HEK293T (cell line): ENCODE results near the gene GPRC5B.

Experiments
- CTCF ChIA-PET: fragments of 350-600 bp; formaldehyde crosslinking; extraction: SDS; loops from one replicate; lab custom pipeline; 2021; ENCODE audit warnings: antibody characterized with exemption, inconsistent platforms; lab: Yijun Ruan, JAX
- POLR2A ChIA-PET: fragments of 350-600 bp; formaldehyde crosslinking; extraction: SDS; loops from one replicate; lab custom pipeline; 2020; ENCODE audit warnings: antibody characterized with exemption, inconsistent platforms; lab: Yijun Ruan, JAX
- DNase-seq: peaks from one replicate; pipeline ENCODE4 v3.0.0; 2012; ENCODE audit warnings: mixed read lengths; ENCODE audit errors: extremely low spot score
- ARNT ChIP-seq: fragments of 450-650 bp; IDR thresholded peaks from 2 replicates; pipeline ENCODE4 v1.6.1; 2017; ENCODE audit warnings: mild to moderate bottlenecking
- BHLHE40 ChIP-seq: fragments of 450-650 bp; IDR thresholded peaks from 2 replicates; pipeline ENCODE4 v1.6.1; 2016; ENCODE audit warnings: mild to moderate bottlenecking, moderate library complexity, borderline replicate concordance
- CTBP1 ChIP-seq: fragments of 450-650 bp; IDR thresholded peaks from 2 replicates; pipeline ENCODE4 v1.6.1; 2016; ENCODE audit warnings: borderline replicate concordance
- ELF4 ChIP-seq: fragments of 450-650 bp; IDR thresholded peaks from 2 replicates; pipeline ENCODE4 v1.6.1; 2017; ENCODE audit warnings: antibody characterized with exemption
- FOXA1 ChIP-seq: fragments of 450-650 bp; IDR thresholded peaks from 2 replicates; pipeline ENCODE4 v1.6.1; 2016; ENCODE audit warnings: mild to moderate bottlenecking
- FOXK2 ChIP-seq: fragments of 450-650 bp; IDR thresholded peaks from 2 replicates; pipeline ENCODE4 v1.6.1; 2016; ENCODE audit warnings: mild to moderate bottlenecking
- FOXM1 ChIP-seq: fragments of 450-650 bp; IDR thresholded peaks from 2 replicates; pipeline ENCODE4 v1.6.1; 2017; ENCODE audit warnings: mild to moderate bottlenecking, borderline replicate concordance
- HDGF ChIP-seq: fragments of 450-650 bp; IDR thresholded peaks from 2 replicates; pipeline ENCODE4 v1.6.1; 2017; ENCODE audit warnings: antibody characterized with exemption, borderline replicate concordance
- L3MBTL2 ChIP-seq: fragments of 450-650 bp; conservative IDR thresholded peaks from 2 replicates; pipeline ENCODE4 v1.6.1; 2016; ENCODE audit warnings: mild to moderate bottlenecking
- LEF1 ChIP-seq: fragments of 450-650 bp; IDR thresholded peaks from 2 replicates; pipeline ENCODE4 v1.6.1; 2017; ENCODE audit warnings: mild to moderate bottlenecking, borderline replicate concordance
- NFRKB ChIP-seq: fragments of 450-650 bp; IDR thresholded peaks from 2 replicates; pipeline ENCODE4 v1.6.1; 2016; ENCODE audit warnings: mild to moderate bottlenecking, moderate library complexity
- SP1 ChIP-seq: fragments of 450-650 bp; IDR thresholded peaks from 2 replicates; pipeline ENCODE4 v1.6.1; 2017
- SUZ12 ChIP-seq: fragments of 450-650 bp; IDR thresholded peaks from 2 replicates; pipeline ENCODE4 v1.6.1; 2016; ENCODE audit warnings: mild to moderate bottlenecking
- TARDBP ChIP-seq: fragments of 450-650 bp; IDR thresholded peaks from 2 replicates; pipeline ENCODE4 v1.6.1; 2016
- ZNF384 ChIP-seq: fragments of 450-650 bp; IDR thresholded peaks from 2 replicates; pipeline ENCODE4 v1.6.1; 2016
- TF ChIP-seq, protein P1 (sequence below): fragments of 450-650 bp; IDR thresholded peaks from 2 replicates; pipeline ENCODE4 v1.6.1; 2016

GPRC5B gene

GRCh38 chr16:19860166-19861041 lies 24.2 kb downstream of the GPRC5B start:
- DNase-seq = no peak
- POLR2A ChIA-PET = no interaction called here
- no peak for TF ChIP-seq NFRKB
- no peak for TF ChIP-seq FOXA1
- no peak for TF ChIP-seq FOXK2
- no peak for TF ChIP-seq FOXM1
- TF ChIP-seq, protein P1, sequence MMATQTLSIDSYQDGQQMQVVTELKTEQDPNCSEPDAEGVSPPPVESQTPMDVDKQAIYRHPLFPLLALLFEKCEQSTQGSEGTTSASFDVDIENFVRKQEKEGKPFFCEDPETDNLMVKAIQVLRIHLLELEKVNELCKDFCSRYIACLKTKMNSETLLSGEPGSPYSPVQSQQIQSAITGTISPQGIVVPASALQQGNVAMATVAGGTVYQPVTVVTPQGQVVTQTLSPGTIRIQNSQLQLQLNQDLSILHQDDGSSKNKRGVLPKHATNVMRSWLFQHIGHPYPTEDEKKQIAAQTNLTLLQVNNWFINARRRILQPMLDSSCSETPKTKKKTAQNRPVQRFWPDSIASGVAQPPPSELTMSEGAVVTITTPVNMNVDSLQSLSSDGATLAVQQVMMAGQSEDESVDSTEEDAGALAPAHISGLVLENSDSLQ = no peak
- TF ChIP-seq SP1 = no peak
- TF ChIP-seq CTBP1 = no peak
- TF ChIP-seq TARDBP = no peak
- no peak for TF ChIP-seq ZNF384
- no peak for TF ChIP-seq HDGF
- CTCF ChIA-PET = no interaction called here

DNA sequence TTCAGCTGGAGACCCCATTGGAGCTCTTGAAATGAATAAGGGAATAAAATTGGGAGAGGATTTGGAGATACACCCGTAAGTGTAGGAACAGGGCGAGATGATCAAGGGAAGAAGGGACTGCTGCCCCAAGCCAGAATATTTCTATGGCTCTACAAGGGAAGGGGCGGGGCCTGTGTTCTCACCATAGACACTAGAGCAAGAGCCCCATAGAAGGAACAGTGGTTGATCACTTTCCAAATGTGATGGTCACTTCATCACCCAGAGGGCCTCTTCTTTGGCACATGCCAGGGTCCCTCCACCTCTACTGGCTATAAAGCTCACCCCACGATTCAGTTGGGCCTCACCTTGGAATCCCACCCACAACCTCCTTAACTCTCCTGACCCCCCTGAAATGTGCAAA lies 25.0 kb downstream of the GPRC5B start:
- POLR2A ChIA-PET = no interaction called here
- no peak for DNase-seq
- CTCF ChIA-PET = no interaction called here
- TF ChIP-seq FOXA1 = no peak
- no peak for TF ChIP-seq BHLHE40

DNA sequence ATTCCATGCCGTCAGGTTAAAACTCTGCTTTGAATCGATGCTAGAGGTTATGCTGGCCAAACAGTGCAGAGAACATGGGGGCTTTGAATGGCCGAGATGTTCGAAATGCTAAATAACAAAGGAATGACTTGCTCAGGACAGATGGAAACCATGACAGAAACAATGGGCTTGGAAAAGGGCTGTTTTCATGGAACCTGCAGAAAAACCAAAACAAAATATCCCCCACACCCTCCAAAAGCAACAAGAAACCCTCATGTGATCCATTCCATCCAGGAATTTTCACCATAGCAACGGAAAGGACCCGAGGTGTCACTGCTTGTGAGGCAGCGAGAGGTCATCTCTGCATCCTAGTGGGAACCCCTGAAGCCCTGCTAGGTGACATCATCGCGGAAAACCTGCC lies 25.5 kb downstream of the GPRC5B start:
- TF ChIP-seq ELF4 (no peak), ARNT (no peak), FOXA1 (no peak), CTBP1 (no peak), L3MBTL2 (no peak), HDGF (no peak), BHLHE40 (no peak), TARDBP (no peak), FOXK2 (no peak), LEF1 (no peak), FOXM1 (no peak), ZNF384 (no peak), SP1 (no peak), SUZ12 (no peak), NFRKB (no peak)
- TF ChIP-seq, protein P1 = no peak
- DNase-seq = no peak
- ChIA-PET POLR2A (no interaction called here), CTCF (no interaction called here)

- TF ChIP-seq NFRKB (no peak), CTBP1 (no peak), LEF1 (no peak)
- no peak for DNase-seq
- POLR2A ChIA-PET = no interaction called here
These were observed 26.2 kb downstream of the GPRC5B start for GRCh38 chr16:19858340-19859018.

DNA sequence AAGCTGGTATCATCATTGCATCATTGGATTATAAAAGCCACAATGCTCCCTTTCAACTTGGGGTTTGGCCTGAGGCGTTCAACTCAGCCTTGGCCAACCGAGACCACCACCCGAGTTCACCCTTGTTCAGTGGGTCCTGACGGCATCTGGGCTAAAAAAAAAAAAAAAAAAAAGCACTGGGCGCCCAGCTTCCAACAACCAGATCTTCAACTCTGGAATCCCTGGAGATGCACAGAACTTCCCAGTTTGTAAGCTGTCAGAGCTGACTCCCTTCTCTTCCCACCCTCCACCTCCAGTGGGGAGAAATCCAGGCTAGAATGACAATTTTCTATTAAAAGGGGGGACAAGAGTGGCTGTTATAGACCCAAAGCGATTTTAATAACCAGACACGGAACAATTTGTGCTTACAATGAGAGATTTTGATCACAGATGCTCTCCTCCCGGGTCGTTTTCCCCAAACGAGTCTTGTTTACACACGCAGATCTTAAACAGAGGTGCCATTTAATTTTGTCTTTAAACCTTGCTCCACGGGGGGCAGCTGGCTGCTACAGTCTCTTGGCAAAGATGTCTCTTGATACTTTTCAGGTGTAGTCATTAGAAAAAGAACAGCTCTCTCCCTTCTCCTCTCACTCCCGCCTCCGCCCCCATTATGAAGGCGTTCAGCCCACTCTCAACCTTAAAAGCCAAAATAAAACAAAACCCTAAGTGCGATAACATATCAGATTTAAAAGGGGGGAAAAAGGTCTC lies 26.9 kb downstream of the GPRC5B start:
- ChIA-PET POLR2A (no interaction called here), CTCF (no interaction called here)
- DNase-seq = no peak
- TF ChIP-seq L3MBTL2 (no peak), TARDBP (no peak), CTBP1 (no peak), NFRKB (no peak), ELF4 (no peak), FOXK2 (no peak), BHLHE40 (no peak), SUZ12 (no peak)
- TF ChIP-seq, protein P1 = no peak

More at GRCh38 chr16:19858340-19859018, 26.2 kb downstream of the GPRC5B start:
- CTCF ChIA-PET = no interaction called here

GRCh38 chr16:19856120-19856519 lies 28.5 kb downstream of the GPRC5B start:
- CTCF ChIA-PET = no interaction called here
- POLR2A ChIA-PET = no interaction called here
- TF ChIP-seq SP1 (no peak), FOXA1 (no peak)
- DNase-seq = no peak

GRCh38 chr16:19854543-19854876 lies 30.1 kb downstream of the GPRC5B start:
- no peak for DNase-seq
- no peak for TF ChIP-seq SUZ12
- no peak for TF ChIP-seq ELF4
- TF ChIP-seq SP1 = no peak
- TF ChIP-seq FOXA1 = no peak
- TF ChIP-seq ARNT = no peak
- no peak for TF ChIP-seq HDGF
- no peak for TF ChIP-seq ZNF384
- TF ChIP-seq FOXM1 = no peak
- no peak for TF ChIP-seq FOXK2
- no peak for TF ChIP-seq NFRKB
- TF ChIP-seq, protein P1 = no peak
- no peak for TF ChIP-seq TARDBP
- no peak for TF ChIP-seq LEF1
- TF ChIP-seq CTBP1 = no peak
- no peak for TF ChIP-seq BHLHE40
- no peak for TF ChIP-seq L3MBTL2
- POLR2A ChIA-PET = no interaction called here
- CTCF ChIA-PET = no interaction called here
